Activated CD8-positive, alpha-beta T cell treated with anti-CD3 and anti-CD28 coated beads, Interleukin-2, amount 10 ng/mL, durations not matched to agents 7 days and 5 days (primary cell): Measurements from ENCODE around the gene RGS16. TPM values are rescaled to one million over a fixed set of nuclear protein-coding genes. Genes with fewer than 3 reads are reported as not detected.

Source experiments
- ATAC-seq: fragments of 150-1000 bp; cut with Tn5 transposase; one replicate; pipeline ENCODE4 v1.10.0; 2021; ENCODE audit warnings: moderate library complexity
- CTCF ChIA-PET: fragments of 350-600 bp; sonication (Branson Sonifier 250); formaldehyde crosslinking; loops from one replicate; lab custom pipeline; 2021; ENCODE audit warnings: antibody characterized with exemption; lab: Charles Lee
- POLR2A ChIA-PET: fragments of 350-600 bp; sonication (Branson Sonifier 250); formaldehyde crosslinking; loops from one replicate; lab custom pipeline; 2021; ENCODE audit warnings: antibody characterized with exemption; lab: Charles Lee
- DNase-seq: peaks from one replicate; pipeline ENCODE4 v3.0.0-alpha.2; 2020
- H3K27ac Mint-ChIP-seq: one replicate; pipeline ENCODE4 v1.8.0; 2021; ENCODE audit warnings: mild to moderate bottlenecking, mixed read lengths
- H3K27me3 Mint-ChIP-seq: one replicate; pipeline ENCODE4 v1.8.0; 2021; ENCODE audit warnings: low read depth, mixed read lengths
- H3K36me3 Mint-ChIP-seq: one replicate; pipeline ENCODE4 v1.8.0; 2021; ENCODE audit warnings: low read depth, mixed read lengths
- H3K4me1 Mint-ChIP-seq: one replicate; pipeline ENCODE4 v1.8.0; 2021; ENCODE audit warnings: low read depth, mixed read lengths
- H3K4me3 Mint-ChIP-seq: one replicate; pipeline ENCODE4 v1.8.0; 2021; ENCODE audit warnings: mild to moderate bottlenecking, mixed read lengths
- H3K9me3 Mint-ChIP-seq: one replicate; pipeline ENCODE4 v1.8.0; 2022; ENCODE audit warnings: mixed read lengths; ENCODE audit not compliant: insufficient read depth
- total RNA-seq, 2 experiments: library from RNA; stranded (reverse); gene quantifications; one replicate each; pipeline ENCODE4 v1.2.3, GENCODE V29; 2021

RGS16 gene
- total RNA-seq, 2 experiments from 2014 or later: 0.63 to 0.66 TPM

- ATAC-seq: no peak
- CTCF ChIA-PET: interaction anchor here (1.4 to 7.6 kb wide), 4 partner anchors 11 to 23 kb away, joined by 7 to 66 read pairs (median 30); partner anchors contain the start of gene RGS16
- no peak overlapping the region for H3K27ac Mint-ChIP-seq
These were observed 13.7 kb upstream of the RGS16 start for GRCh38 chr1:182617734-182618351.

DNA sequence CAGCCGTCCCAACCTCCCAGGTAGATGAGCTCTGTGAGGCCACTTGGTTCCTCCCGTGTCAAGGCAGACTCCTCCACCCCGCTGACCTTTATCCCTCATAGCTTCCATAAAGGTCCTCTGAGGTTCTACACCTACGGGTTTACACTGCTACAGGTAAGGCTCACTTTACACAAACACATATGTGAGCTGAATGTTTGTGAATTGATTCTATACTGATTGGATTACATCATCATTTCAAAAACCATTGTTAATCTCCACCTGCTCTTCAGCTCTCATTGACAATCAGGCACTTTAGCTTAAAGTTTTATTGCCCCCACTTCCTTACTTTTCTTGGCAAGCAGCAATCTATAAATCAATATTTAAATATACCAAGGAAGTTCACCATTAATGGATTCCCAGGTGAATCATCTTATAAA, 12.8 kb upstream of the RGS16 start:
- CTCF ChIA-PET: interaction anchor here (1.1 to 7.6 kb wide), 8 partner anchors 8 to 170 kb away, joined by 3 to 66 read pairs (median 17); partner anchors contain the start of gene RGS16
- DNase-seq (no peak), ATAC-seq (no peak)
- Mint-ChIP-seq H3K36me3 (peaks cover 10% of the 10 kb centered on the region), H3K27ac (no peak overlapping the region), H3K9me3 (peaks cover 18% of the 10 kb centered on the region), H3K4me3 (no peak overlapping the region), H3K27me3 (peaks cover 68% of the 10 kb centered on the region), H3K4me1 (peaks cover 58% of the 10 kb centered on the region)
- POLR2A ChIA-PET: interaction anchor here (0.6 to 4.0 kb wide), 4 partner anchors 7 to 974 kb away, joined by 3 to 43 read pairs (median 4); partner anchors contain the start of gene RGS16

More at GRCh38 chr1:182617734-182618351, 13.7 kb upstream of the RGS16 start:
- POLR2A ChIA-PET: no interaction called here
- no peak overlapping the region for H3K4me3 Mint-ChIP-seq
- DNase-seq: no peak
- peaks cover 18% of the 10 kb centered on the region for H3K9me3 Mint-ChIP-seq
- H3K27me3 Mint-ChIP-seq: peaks cover 64% of the 10 kb centered on the region
- peaks cover 10% of the 10 kb centered on the region for H3K36me3 Mint-ChIP-seq
- H3K4me1 Mint-ChIP-seq: peaks cover 58% of the 10 kb centered on the region

DNA sequence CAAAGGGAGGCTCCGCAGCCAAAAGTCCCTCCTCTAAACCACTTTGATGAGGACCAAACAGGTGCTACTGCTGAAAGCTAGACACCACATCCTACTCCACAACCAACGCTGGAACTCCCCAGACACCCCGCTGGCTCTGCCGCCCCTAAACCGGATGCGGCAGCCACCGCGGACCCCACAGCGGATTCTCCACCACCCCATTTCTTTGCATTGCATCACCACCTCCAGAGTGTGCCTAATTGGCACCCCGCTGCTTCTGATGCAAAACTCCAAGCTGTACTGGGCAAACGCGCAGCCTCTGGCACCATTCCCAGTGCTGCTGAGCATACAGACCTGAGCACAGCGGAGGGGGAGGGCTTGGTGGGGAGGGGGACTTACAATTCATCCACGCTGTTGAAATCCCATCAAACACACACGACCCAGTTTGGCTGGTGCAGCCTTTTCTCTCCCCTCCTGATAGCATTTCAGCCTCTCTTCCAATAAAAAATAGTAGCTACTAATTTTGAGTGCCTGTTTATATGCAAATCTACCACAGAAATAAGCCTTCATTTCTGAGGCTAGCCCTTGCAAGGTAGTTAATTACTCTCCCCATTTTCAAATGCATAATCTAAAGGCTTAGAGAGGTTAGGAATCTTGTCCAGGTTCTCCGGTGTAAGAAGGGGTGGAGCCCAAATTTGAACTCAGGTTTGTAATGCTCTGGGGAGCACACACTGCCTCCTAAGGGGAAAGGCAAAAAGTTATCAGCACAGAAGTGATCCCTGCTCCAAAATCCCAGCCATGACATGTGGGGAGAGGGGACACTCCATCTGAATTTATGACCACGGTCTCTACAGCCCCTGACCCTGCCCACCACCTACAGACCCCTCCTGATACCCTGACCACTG, 12.2 kb upstream of the RGS16 start:
- H3K27me3 Mint-ChIP-seq: peaks cover 68% of the 10 kb centered on the region
- peak overlapping the region; percentile 61 for H3K4me3 Mint-ChIP-seq
- peaks cover 10% of the 10 kb centered on the region for H3K36me3 Mint-ChIP-seq
- CTCF ChIA-PET: interaction anchor here (0.9 to 7.6 kb wide), 10 partner anchors 9 to 175 kb away, joined by 3 to 66 read pairs (median 14); partner anchors contain the start of gene RGS16
- POLR2A ChIA-PET: interaction anchor here (0.6 to 4.0 kb wide), 12 partner anchors 8 to 974 kb away, joined by 3 to 43 read pairs (median 4); partner anchors contain the start of genes RGS16 and RNASEL
- ATAC-seq (peak; percentile 89), DNase-seq (peak; percentile 93)
- H3K27ac Mint-ChIP-seq: peak overlapping the region; percentile 85
- H3K4me1 Mint-ChIP-seq: peaks cover 58% of the 10 kb centered on the region
- peaks cover 18% of the 10 kb centered on the region for H3K9me3 Mint-ChIP-seq

- ChIA-PET CTCF (interaction anchor here (0.9 to 7.6 kb wide), 11 partner anchors 10 to 176 kb away, joined by 3 to 66 read pairs (median 11); partner anchors contain the start of genes NPL and RGS16), POLR2A (interaction anchor here (0.6 to 4.0 kb wide), 9 partner anchors 9 to 171 kb away, joined by 3 to 43 read pairs (median 5); partner anchors contain the start of genes RGS16 and RNASEL)
- Mint-ChIP-seq H3K4me1 (peaks cover 57% of the 10 kb centered on the region), H3K9me3 (peaks cover 11% of the 10 kb centered on the region), H3K4me3 (peak overlapping the region; percentile 61), H3K27ac (peak overlapping the region; percentile 85), H3K36me3 (peaks cover 4% of the 10 kb centered on the region), H3K27me3 (peaks cover 71% of the 10 kb centered on the region)
- DNase-seq (peak; percentile 46), ATAC-seq (peak; percentile 55)
These were observed 11.4 kb upstream of the RGS16 start for GRCh38 chr1:182615468-182616129.

DNA sequence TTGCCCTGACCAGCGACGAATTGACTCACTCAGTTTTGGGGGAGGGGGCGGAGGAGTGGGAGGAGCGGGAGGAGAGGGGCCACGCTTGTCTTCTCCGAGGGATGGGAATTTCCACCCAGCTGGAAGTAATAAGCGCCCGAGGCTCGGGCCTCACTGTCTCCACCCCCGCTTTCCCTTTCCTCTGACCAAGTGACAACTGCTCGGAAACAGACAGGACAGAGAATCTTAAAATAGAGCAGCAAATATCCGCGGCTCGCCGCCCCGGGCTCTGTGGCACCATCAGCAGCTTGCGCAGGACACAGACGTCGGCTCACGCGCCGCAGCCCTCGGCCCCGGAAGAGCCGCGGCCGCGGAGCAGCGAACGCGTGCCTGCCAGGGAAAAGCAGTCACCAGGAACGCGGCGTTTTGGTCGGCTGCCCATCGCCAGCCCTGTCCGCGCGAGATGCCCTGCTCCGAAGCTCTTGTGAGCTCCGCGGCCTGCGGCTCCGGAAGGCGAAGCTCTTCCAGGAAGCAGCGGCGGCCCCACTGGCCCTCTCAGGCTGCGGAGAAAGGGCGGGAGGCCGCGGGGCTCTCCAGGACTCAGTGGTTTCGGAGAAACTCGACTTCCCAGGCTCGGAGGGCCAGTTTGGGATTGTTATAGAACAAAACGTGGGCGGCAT, 10.7 kb upstream of the RGS16 start:
- Mint-ChIP-seq H3K36me3 (peaks cover 2% of the 10 kb centered on the region), H3K9me3 (peaks cover 5% of the 10 kb centered on the region), H3K4me3 (peak overlapping the region; percentile 61), H3K27me3 (peaks cover 75% of the 10 kb centered on the region), H3K27ac (peak overlapping the region; percentile 85), H3K4me1 (peaks cover 56% of the 10 kb centered on the region)
- ChIA-PET CTCF (interaction anchor here (0.9 to 7.6 kb wide), 10 partner anchors 10 to 176 kb away, joined by 3 to 66 read pairs (median 8); partner anchors contain the start of genes NPL and RGS16), POLR2A (interaction anchor here (0.7 to 4.0 kb wide), 6 partner anchors 10 to 920 kb away, joined by 3 to 43 read pairs (median 6); partner anchors contain the start of genes RGS16 and RNASEL)
- ATAC-seq (peak; percentile 38), DNase-seq (peak; percentile 52)

GRCh38 chr1:182611787-182612186, 7.6 kb upstream of the RGS16 start:
- ChIA-PET POLR2A (interaction anchor here (0.6 kb wide), 1 partner anchor 279 kb away, joined by 5 read pairs; no protein-coding TSS in a partner anchor), CTCF (interaction anchor here (0.7 to 7.6 kb wide), 4 partner anchors 10 to 172 kb away, joined by 4 to 64 read pairs (median 8); no protein-coding TSS in a partner anchor)
- H3K36me3 Mint-ChIP-seq: peaks cover 2% of the 10 kb centered on the region
- peaks cover 40% of the 10 kb centered on the region for H3K4me1 Mint-ChIP-seq
- DNase-seq (no peak), ATAC-seq (no peak)
- H3K27me3 Mint-ChIP-seq: peaks cover 69% of the 10 kb centered on the region
- no peak overlapping the region for H3K27ac Mint-ChIP-seq
- no peak overlapping the region for H3K4me3 Mint-ChIP-seq
- no peaks in the 10 kb centered on the region for H3K9me3 Mint-ChIP-seq

- H3K9me3 Mint-ChIP-seq: no peaks in the 10 kb centered on the region
- DNase-seq (no peak), ATAC-seq (no peak)
- peaks cover 35% of the 10 kb centered on the region for H3K4me1 Mint-ChIP-seq
- CTCF ChIA-PET: interaction anchor here (1.0 to 7.6 kb wide), 2 partner anchors 12 to 172 kb away, joined by 4 to 64 read pairs; no protein-coding TSS in a partner anchor
- no peak overlapping the region for H3K4me3 Mint-ChIP-seq
- H3K36me3 Mint-ChIP-seq: peaks cover 2% of the 10 kb centered on the region
- POLR2A ChIA-PET: no interaction called here
- peaks cover 69% of the 10 kb centered on the region for H3K27me3 Mint-ChIP-seq
- H3K27ac Mint-ChIP-seq: no peak overlapping the region
These were observed 7.1 kb upstream of the RGS16 start for GRCh38 chr1:182611326-182611725.

GRCh38 chr1:182610606-182611194, 6.5 kb upstream of the RGS16 start:
- H3K4me3 Mint-ChIP-seq: no peak overlapping the region
- H3K4me1 Mint-ChIP-seq: peaks cover 29% of the 10 kb centered on the region
- peaks cover 68% of the 10 kb centered on the region for H3K27me3 Mint-ChIP-seq
- POLR2A ChIA-PET: no interaction called here
- no peaks in the 10 kb centered on the region for H3K36me3 Mint-ChIP-seq
- no peaks in the 10 kb centered on the region for H3K9me3 Mint-ChIP-seq
- ATAC-seq (no peak), DNase-seq (no peak)
- CTCF ChIA-PET: interaction anchor here (7.6 kb wide), 1 partner anchor 173 kb away, joined by 64 read pairs; no protein-coding TSS in a partner anchor
- H3K27ac Mint-ChIP-seq: no peak overlapping the region

GRCh38 chr1:182608845-182609610, 4.8 kb upstream of the RGS16 start:
- Mint-ChIP-seq H3K4me3 (no peak overlapping the region), H3K27ac (no peak overlapping the region)
- POLR2A ChIA-PET: no interaction called here

More at GRCh38 chr1:182608845-182609610, 4.8 kb upstream of the RGS16 start:
- no peaks in the 10 kb centered on the region for H3K36me3 Mint-ChIP-seq
- peaks cover 14% of the 10 kb centered on the region for H3K4me1 Mint-ChIP-seq
- DNase-seq: no peak
- no peaks in the 10 kb centered on the region for H3K9me3 Mint-ChIP-seq
- CTCF ChIA-PET: interaction anchor here (1.3 to 17.9 kb wide), 3 partner anchors 13 to 180 kb away, joined by 3 to 899 read pairs (median 3); partner anchors contain the start of gene NPL
- peaks cover 71% of the 10 kb centered on the region for H3K27me3 Mint-ChIP-seq
- no peak for ATAC-seq
